HuH-7 (cell line): ENCODE measurements around the gene OR52J3.

Experiments
- DNase-seq: peaks from one replicate; pipeline ENCODE4 v3.0.0; 2011; ENCODE audit warnings: low spot score

Gene OR52J3

DNA sequence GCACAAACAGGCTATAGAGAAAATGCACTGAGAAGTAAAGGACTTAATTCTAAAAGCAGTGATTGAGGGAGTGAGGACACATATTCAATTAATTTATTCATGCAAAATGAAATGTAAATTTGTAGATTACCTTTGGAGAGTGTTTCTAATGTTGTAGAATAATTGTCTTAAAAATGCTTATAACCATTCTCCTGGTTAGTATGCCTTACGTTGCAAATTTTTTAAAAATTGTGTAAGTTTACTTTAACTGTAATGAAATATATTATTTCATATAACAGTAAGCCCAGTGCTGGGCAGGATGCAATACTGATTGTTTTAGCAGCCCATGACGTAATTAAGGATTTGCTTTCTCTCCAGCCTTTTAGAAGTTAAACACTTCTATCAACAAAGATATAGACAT is 49.7 kb downstream of the OR52J3 start:
- DNase-seq = no peak
